ENCODE data around the gene DTNA. TPM values are rescaled to one million over a fixed set of nuclear protein-coding genes. Genes with fewer than 3 reads are reported as not detected.

Gene DTNA
- total RNA-seq, 2 donors from 2014 or later = 41.0 to 78.4 TPM

GRCh38 chr18:34848156-34848555, 138.1 kb downstream of the DTNA start:
- Histone ChIP-seq H3K36me3 (peaks cover 16% of the 10 kb centered on the region), H3K27ac (no peak overlapping the region), H3K9me3 (no peaks in the 10 kb centered on the region), H3K4me1 (ENCODE audit: control insufficient read depth in 1 of 2, low read depth in 2 of 2) (no peaks in the 10 kb centered on the region), H3K27me3 (replicated peaks; ENCODE audit: insufficient read depth) (no peaks in the 10 kb centered on the region), H3K4me3 (no peak overlapping the region)
- DNase-seq (ENCODE audit: low spot score) (no peak), ATAC-seq (ENCODE audit: insufficient number of reproducible peaks, low FRiP score, low read depth) (no peak)
- TF ChIP-seq, protein P1, sequence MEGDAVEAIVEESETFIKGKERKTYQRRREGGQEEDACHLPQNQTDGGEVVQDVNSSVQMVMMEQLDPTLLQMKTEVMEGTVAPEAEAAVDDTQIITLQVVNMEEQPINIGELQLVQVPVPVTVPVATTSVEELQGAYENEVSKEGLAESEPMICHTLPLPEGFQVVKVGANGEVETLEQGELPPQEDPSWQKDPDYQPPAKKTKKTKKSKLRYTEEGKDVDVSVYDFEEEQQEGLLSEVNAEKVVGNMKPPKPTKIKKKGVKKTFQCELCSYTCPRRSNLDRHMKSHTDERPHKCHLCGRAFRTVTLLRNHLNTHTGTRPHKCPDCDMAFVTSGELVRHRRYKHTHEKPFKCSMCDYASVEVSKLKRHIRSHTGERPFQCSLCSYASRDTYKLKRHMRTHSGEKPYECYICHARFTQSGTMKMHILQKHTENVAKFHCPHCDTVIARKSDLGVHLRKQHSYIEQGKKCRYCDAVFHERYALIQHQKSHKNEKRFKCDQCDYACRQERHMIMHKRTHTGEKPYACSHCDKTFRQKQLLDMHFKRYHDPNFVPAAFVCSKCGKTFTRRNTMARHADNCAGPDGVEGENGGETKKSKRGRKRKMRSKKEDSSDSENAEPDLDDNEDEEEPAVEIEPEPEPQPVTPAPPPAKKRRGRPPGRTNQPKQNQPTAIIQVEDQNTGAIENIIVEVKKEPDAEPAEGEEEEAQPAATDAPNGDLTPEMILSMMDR (IDR thresholded peaks at IDR 0.05) = no peak

DNA sequence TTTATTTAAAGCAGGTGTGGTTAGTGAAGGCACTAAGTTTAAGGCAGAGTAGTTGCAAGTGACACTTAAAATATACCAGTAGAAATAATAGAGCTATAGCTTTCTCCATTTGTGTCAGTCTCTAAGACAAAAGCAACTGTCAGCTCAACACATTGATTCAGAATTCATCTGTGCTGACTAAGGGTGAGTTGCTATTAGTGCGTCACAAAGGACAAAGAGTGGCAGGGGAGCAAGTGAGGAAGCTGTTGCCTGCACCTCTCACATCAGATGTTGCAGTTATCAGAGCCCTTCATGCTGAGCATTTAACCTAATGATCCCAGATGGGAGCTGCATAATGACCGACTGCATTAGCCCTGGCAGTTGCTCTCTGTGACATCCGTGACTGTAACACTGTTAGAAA, 138.6 kb downstream of the DTNA start:
- Histone ChIP-seq H3K27me3 (replicated peaks; ENCODE audit: insufficient read depth) (no peaks in the 10 kb centered on the region), H3K4me1 (ENCODE audit: control insufficient read depth in 1 of 2, low read depth in 2 of 2) (no peaks in the 10 kb centered on the region), H3K9me3 (no peaks in the 10 kb centered on the region), H3K4me3 (no peak overlapping the region), H3K27ac (no peak overlapping the region), H3K36me3 (peaks cover 16% of the 10 kb centered on the region)
- ATAC-seq (ENCODE audit: insufficient number of reproducible peaks, low FRiP score, low read depth) = no peak
- TF ChIP-seq, protein P1 (IDR thresholded peaks at IDR 0.05) = no peak
- DNase-seq (ENCODE audit: low spot score) = no peak

- no peak overlapping the region for H3K4me3 ChIP-seq
- H3K4me1 ChIP-seq (ENCODE audit: control insufficient read depth in 1 of 2, low read depth in 2 of 2) = no peaks in the 10 kb centered on the region
- no peak overlapping the region for H3K27ac ChIP-seq
- ATAC-seq (ENCODE audit: insufficient number of reproducible peaks, low FRiP score, low read depth) (no peak), DNase-seq (ENCODE audit: low spot score) (no peak)
- TF ChIP-seq, protein P1 (IDR thresholded peaks at IDR 0.05) = no peak
- H3K36me3 ChIP-seq = peaks cover 17% of the 10 kb centered on the region
- H3K9me3 ChIP-seq = no peaks in the 10 kb centered on the region
- H3K27me3 ChIP-seq (replicated peaks; ENCODE audit: insufficient read depth) = no peaks in the 10 kb centered on the region
Measured at GRCh38 chr18:34857320-34857719, 147.2 kb downstream of the DTNA start.

DNA sequence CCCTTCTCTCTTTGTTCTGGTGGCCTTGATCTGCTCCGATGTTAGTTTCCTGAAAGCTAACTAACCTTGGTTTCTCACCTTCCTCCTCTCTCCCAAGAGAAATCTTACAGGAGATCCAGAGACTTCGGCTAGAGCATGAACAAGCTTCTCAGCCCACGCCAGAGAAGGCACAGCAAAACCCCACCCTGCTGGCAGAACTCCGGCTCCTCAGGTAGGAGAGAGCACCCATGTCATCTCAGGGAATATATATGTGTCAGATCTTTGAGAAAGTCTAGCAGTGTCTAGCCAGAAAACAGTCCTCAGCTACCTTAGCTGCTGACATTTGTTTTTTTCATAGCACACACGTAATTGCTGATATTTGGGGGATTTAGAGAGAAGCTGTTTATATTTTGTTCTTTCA, 148.1 kb downstream of the DTNA start:
- DNase-seq (ENCODE audit: low spot score) (no peak), ATAC-seq (ENCODE audit: insufficient number of reproducible peaks, low FRiP score, low read depth) (no peak)
- no peak overlapping the region for H3K4me3 ChIP-seq
- peaks cover 14% of the 10 kb centered on the region for H3K36me3 ChIP-seq
- no peaks in the 10 kb centered on the region for H3K27me3 ChIP-seq (replicated peaks; ENCODE audit: insufficient read depth)
- H3K4me1 ChIP-seq (ENCODE audit: control insufficient read depth in 1 of 2, low read depth in 2 of 2) = no peaks in the 10 kb centered on the region
- H3K9me3 ChIP-seq = no peaks in the 10 kb centered on the region
- H3K27ac ChIP-seq = no peak overlapping the region
- TF ChIP-seq, protein P1 (IDR thresholded peaks at IDR 0.05) = no peak

GRCh38 chr18:34859496-34859895, 149.4 kb downstream of the DTNA start:
- Histone ChIP-seq H3K27ac (no peak overlapping the region), H3K27me3 (replicated peaks; ENCODE audit: insufficient read depth) (no peaks in the 10 kb centered on the region), H3K36me3 (peaks cover 14% of the 10 kb centered on the region), H3K4me1 (ENCODE audit: control insufficient read depth in 1 of 2, low read depth in 2 of 2) (no peaks in the 10 kb centered on the region), H3K4me3 (no peak overlapping the region), H3K9me3 (no peaks in the 10 kb centered on the region)
- ATAC-seq (ENCODE audit: insufficient number of reproducible peaks, low FRiP score, low read depth) (no peak), DNase-seq (ENCODE audit: low spot score) (no peak)
- TF ChIP-seq, protein P1 (IDR thresholded peaks at IDR 0.05) = no peak
